Suprapubic skin (tissue), 4 donors: ENCODE results near the gene TMEM125.

Source experiments
- CTCF ChIP-seq, 2 donors: fragments of 200-600 bp in 1 of 2; fragments of 450-650 bp in 1 of 2; sonication (generic) in 1 of 2; IDR thresholded peaks; one replicate each; pipeline ENCODE4 v1.5.1; 2016 to 2019; ENCODE audit warnings: antibody characterized with exemption in 2 of 2, mild to moderate bottlenecking in 1 of 2, moderate library complexity in 1 of 2
- POLR2A ChIP-seq, 2 donors: fragments of 450-650 bp; IDR thresholded peaks; one replicate each; pipeline ENCODE4 v1.6.1; 2017; ENCODE audit warnings: antibody characterized with exemption in 2 of 2, mild to moderate bottlenecking in 2 of 2, moderate library complexity in 2 of 2
- POLR2AphosphoS5 ChIP-seq, 3 donors: sonication (generic); formaldehyde crosslinking; IDR thresholded peaks; one replicate each; pipeline ENCODE4 v1.6.1; 2017; ENCODE audit warnings: antibody characterized with exemption in 3 of 3

- TF ChIP-seq POLR2A (IDR thresholded peaks at IDR 0.05) = no peak
- no peak for TF ChIP-seq CTCF (IDR thresholded peaks at IDR 0.05)
- no peak for TF ChIP-seq POLR2AphosphoS5 (IDR thresholded peaks at IDR 0.05)
Observed at GRCh38 chr1:43235040-43235439, 34.7 kb upstream of the TMEM125 start.
